Pons (tissue), 1 donor: Measurements from ENCODE around the gene RILPL1.
"Not testable (repeated sequence)": the region's sequence is repeated elsewhere in the genome, so short reads cannot be mapped to it uniquely, and the experiment has no call there.

Experiments used
- DNase-seq: peaks from one replicate; pipeline ENCODE4 v3.0.0-alpha.2; 2016; ENCODE audit warnings: low spot score

The RILPL1 gene

DNA sequence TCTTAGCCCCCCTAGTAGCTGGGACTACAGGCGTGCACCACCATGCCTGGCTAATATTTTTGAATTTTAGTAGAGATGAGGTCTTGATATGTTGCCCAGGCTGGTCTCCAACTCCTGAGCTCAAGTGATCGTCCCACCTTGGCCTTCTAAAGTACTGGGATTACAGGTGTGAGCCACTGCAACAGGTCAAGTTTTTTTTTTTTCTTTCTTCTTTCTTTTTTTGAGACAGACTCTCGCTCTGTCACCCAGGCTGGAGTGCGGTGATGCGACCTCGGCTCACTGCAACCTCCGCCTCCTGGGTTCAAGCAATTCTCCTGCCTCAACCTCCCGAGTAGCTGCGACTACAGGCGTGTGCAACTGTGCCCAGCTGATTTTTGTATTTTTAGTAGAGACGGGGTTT, 70.3 kb downstream of the RILPL1 start:
- not testable (repeated sequence) for DNase-seq

GRCh38 chr12:123457980-123458779, 75.3 kb downstream of the RILPL1 start, which contains the start of gene SNRNP35:
TSS of gene SNRNP35 (plus strand) at chr12:123458139. CDS start at chr12:123465541, 7,402 bp downstream.
- peak; percentile 86 for DNase-seq

DNA sequence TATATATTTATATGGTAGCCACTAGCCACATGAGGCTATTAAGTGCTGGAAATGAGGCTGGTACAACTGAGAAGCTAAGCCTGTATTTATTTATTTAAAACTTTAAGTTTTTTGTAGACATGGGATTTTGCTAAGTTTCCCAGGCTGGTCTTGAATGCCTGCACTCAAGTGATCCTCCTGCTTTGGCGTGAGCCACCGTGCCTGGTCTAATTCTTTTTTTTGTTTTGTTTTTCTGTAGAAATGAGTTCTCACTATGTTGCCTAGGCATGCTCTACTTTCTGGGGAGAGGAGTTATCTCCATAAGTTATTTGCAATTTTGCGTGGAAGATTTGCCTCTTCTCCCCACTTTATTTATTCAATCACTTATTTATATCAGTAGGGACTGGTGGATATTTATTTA, 80.4 kb downstream of the RILPL1 start:
- no peak for DNase-seq

GRCh38 chr12:123452276-123452550, 81.3 kb downstream of the RILPL1 start:
- DNase-seq: not testable (repeated sequence)

DNA sequence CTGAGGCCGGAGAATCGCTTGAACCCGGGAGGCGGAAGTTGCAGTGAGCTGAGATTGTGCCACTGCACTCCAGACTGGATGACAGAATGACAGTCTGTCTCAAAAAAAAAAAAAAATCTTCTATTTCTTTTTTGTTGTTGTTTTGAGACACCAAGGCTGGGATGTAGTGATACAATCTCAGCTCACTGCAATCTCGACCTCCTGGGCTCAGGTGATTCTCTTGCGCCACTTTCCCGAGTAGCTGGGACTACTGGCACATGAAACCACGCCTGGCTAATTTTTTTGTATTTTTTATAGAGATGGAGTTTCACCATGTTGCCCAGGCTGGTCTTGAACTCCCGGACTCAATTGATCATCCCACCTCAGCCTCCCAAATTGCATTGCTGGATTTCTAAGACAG, 82.9 kb downstream of the RILPL1 start:
- DNase-seq: no peak

- DNase-seq: no peak
Observed at GRCh38 chr12:123449856-123450255, 83.7 kb downstream of the RILPL1 start.

- DNase-seq: no peak
Observed at GRCh38 chr12:123449249-123449733, 84.2 kb downstream of the RILPL1 start.

- no peak for DNase-seq
Observed at GRCh38 chr12:123446333-123446713, 87.2 kb downstream of the RILPL1 start.

- DNase-seq: no peak
Observed at GRCh38 chr12:123445388-123446332, 87.9 kb downstream of the RILPL1 start.

DNA sequence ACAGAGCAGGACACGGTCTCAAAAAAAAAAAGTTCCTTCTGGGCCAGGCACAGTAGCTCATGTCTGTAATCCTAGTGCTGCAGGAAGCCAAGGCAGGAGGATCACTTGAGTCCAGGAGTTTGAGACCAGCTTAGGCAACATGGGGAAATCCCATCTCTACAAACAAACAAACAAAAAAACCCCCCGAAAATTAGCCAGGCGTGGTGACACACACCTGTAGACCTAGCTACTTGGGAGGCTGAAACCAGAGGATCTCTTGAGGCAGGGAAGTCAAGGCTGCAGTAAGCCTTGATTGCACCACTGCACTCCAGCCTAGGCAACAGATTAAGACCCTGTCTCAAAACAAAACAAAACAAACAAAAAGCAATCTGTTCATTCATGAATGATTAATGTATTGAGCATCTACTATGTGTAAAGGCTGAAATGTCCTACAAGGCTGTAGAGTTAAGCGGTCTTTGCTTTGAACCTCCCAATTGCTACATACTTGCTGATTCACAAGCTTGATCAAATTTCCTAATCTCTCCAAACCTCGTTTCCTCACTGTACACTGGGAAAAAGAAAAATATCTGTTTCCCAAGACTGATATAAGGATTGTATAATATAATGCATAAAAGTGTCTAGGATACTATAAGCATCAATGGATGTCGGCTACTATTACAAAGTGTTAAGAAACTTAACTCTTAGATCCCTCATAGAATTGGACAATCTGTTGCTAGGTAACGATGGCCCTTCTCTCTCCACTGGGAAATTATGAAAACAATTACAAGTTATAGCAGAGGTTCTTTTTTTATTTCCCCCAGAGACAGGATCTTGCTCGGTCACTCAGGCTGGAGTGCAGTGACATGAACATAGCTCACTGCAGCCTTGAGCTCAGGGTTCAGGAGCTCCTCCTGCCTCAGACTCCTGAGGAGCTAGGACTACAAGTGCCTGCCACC, 89.2 kb downstream of the RILPL1 start:
- DNase-seq: no peak

- DNase-seq: no peak
Observed at GRCh38 chr12:123442774-123443173, 90.7 kb downstream of the RILPL1 start.

GRCh38 chr12:123441523-123442164, 91.9 kb downstream of the RILPL1 start:
- DNase-seq: no peak

DNA sequence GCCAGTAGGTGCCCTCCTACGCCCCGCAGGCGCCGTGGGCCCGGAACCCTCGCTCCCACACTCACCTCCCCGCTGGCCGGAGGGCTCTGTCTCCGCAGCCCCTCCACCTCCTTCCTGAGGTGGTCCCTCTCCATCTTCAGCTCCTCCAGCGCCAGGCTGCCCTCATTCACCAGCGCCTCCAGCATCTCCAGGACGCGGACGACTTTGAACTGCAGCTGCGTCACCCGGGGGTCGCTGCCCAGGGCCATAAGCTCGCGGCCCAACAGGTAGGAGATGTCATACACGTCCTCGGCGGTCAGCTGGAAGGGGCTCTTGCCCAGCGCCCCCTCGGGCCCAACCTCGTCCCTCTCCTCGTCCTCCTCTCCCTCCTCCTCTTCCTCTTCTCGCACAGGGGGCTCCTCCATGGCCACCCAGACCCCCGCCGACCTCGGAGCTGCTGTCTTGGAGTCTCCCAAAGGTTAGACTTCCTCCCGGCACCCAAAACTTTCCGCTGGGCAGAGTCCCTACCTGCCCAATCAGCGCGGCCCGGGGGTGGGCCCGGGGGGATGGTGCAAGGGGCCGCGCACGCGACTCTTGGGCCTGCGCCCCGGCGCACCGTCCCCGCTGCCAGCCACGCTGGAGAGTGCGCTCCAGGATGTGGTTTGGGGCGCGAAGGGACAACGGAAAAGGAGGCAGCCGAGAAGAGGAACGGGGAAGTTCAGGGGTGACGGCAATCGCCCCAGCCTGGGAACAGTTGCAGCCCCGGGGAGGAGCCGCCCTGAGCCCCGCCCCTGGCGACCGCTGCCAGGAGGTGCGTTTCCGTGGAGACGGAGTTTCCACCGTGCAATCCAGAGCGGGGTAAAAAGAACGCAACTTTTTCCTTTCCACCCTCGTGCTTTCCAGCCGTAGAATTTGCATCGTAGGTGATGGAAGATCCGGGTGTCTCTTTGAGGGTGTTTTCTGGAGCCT, 97.2 kb downstream of the RILPL1 start, which contains the start of gene RILPL2:
Gene RILPL2 (minus strand): TSS at position 668 of the 948 bp plus-strand sequence. CDS start 264 bp downstream, at position 404.
- DNase-seq: peak; percentile 62

- no peak for DNase-seq
Observed at GRCh38 chr12:123435636-123436016, 97.9 kb downstream of the RILPL1 start.

DNA sequence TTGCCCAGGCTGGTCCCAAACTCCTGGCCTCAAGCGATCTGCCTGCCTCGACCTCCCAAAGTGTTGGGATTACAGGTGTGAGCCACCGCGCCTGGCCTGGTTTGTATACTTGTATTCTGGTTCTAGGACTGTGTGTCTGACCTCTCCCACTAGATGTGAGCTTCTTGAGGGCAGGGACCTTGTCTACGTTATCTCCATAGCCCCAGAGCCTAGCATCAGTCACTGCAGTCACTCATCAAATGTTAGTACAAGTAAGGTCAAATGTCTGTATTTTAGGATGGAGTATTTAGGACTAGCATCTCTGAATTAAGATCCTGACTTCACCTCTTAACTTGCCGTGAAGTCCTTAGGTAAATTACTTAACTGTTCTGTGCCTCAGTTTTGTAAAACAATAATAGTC, 99.9 kb downstream of the RILPL1 start:
- no peak for DNase-seq

- not testable (repeated sequence) for DNase-seq
Observed at GRCh38 chr12:123431951-123432817, 101.3 kb downstream of the RILPL1 start.

GRCh38 chr12:123429101-123429500, 104.4 kb downstream of the RILPL1 start:
- DNase-seq: not testable (repeated sequence)

GRCh38 chr12:123428591-123428990, 104.9 kb downstream of the RILPL1 start:
- DNase-seq: no peak
